GM12872 (cell line): ENCODE measurements around the gene CCDC90B.
A peak's percentile ranks its signal among the peaks of the same experiment; 100 is the strongest.

Experiments
- TF ChIP-seq, protein P1 (sequence below): IDR thresholded peaks from 3 replicates; pipeline ENCODE4 v1.5.1; 2011; ENCODE audit warnings: low read depth, mild to moderate bottlenecking, low read length, moderate library complexity; ENCODE audit not compliant: insufficient read depth

The CCDC90B gene

DNA sequence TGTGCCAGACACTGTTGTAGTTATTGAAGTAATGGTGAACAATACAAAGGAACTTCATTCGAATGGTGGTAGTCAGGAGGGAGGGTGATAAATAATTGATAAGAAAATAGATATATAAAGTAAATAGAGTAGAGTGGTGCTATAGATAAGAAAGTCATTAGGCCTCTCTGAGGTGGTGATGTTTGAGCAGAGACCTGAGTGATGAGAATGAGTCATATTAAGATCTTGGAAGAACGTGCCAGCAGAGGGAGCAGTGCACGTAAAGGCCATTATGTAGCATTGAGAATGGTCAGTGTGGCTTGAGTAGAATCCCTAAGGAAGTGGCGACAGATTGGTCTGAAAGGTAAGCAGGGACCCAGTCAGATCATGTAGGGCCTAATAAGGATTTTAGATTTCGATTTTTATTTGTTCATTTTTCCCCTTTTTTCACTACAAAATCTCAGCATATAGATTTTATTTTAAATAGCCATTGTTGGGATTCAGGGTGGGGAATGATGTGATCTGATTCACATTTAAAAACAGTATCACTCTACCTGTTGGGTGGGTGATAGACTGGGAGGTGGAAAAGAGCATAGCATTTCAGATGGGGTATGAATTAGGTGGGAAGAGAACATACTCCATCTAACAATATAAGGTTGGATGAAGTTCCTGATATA lies 44.7 kb downstream of the CCDC90B start:
- TF ChIP-seq, protein P1, sequence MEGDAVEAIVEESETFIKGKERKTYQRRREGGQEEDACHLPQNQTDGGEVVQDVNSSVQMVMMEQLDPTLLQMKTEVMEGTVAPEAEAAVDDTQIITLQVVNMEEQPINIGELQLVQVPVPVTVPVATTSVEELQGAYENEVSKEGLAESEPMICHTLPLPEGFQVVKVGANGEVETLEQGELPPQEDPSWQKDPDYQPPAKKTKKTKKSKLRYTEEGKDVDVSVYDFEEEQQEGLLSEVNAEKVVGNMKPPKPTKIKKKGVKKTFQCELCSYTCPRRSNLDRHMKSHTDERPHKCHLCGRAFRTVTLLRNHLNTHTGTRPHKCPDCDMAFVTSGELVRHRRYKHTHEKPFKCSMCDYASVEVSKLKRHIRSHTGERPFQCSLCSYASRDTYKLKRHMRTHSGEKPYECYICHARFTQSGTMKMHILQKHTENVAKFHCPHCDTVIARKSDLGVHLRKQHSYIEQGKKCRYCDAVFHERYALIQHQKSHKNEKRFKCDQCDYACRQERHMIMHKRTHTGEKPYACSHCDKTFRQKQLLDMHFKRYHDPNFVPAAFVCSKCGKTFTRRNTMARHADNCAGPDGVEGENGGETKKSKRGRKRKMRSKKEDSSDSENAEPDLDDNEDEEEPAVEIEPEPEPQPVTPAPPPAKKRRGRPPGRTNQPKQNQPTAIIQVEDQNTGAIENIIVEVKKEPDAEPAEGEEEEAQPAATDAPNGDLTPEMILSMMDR, result peak; percentile 60

DNA sequence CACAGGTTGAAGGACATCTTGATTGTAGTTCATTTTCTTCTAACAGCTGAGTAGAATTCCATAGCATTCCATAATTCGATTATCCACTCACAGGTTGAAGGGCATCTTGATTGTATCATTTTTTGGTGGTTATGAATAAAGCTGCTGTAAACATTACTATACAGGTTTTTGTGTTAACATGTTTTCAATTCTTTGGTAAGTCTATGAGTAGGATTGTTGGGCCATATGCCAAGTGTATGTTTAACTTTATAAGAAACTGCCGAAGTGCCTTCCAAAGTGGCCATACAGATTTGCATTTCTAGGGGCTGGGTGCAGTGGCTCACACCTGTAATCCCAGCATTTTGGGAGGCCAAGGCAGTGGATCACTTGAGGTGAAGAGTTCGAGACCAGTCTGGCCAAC lies 48.1 kb downstream of the CCDC90B start:
- TF ChIP-seq, protein P1, result no peak

DNA sequence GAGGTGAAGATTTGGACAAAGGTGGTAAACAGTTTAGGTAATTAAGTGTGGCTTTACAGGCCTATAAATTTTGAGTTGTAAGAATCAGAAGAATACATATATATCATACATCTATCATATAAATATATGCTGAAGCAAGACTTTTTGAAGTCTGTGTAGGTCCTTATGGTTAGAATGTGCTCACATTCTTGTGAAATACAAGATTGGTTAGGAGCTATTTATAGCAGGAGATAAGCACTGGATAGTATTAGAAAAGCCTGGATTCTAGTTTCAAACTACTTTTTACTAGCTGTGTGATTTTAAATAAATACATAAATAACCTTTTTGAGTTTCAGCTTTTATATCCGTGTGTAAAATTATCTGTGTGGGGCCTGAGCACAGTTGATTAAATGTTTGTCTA lies 50.3 kb downstream of the CCDC90B start:
- TF ChIP-seq, protein P1, result no peak

DNA sequence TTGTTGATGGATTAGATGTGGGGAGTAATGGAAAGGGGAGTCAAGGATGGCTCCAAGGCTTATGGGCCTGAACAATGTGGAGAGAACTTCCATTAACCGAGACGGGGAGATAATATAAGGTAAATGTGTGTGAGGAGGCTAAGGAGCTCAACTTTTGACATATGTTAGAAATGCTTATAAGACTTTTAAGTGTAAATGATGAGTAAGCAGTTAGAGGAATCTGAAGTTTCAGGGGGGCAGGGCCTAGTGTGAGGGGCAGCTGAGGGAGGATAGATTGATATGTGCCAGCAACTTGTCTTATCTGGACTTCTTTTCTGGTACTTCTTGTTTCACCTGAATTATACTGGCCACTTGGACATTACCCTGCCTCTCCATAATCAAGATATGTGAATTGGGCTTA lies 62.7 kb downstream of the CCDC90B start:
- TF ChIP-seq, protein P1, result no peak

DNA sequence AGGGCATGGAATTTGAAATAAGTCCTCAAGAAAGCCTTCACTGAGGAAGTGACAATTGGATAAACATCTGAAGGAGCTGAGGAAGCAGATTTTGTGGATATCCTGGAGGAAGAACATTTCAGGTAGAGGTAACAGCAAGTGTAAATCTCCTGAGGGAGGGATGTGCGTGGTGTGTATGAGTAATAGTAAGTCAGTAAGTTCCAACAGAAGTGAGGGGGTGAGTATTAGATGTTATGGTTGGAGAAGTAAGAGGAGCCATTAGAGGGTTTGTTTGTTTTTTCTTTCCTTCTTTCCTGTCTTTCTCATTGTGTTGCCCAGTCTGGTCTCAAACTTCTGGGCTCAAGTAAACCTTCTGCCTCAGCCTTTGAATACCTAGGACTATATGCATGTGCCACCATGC lies 63.7 kb downstream of the CCDC90B start:
- TF ChIP-seq, protein P1, result no peak

DNA sequence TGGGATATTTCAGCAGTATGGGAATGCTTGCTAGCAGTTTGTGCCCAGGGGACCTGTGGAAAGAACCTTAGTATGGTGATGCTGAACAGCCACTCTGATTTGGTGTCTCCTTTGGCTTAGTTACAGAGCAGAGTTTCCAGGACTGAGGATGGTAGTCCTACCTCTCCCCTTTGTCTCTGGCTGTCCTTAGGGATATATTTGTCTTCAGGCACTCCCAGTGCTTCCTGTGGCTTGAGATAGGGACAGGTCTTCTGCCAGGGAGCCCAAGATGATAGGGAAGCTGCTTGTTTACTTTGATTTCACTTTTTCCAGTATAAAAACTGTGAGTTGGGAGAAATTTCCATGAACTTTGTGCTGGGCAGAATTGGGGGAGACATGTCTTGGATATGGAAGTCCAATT lies 64.5 kb downstream of the CCDC90B start:
- TF ChIP-seq, protein P1, result no peak

DNA sequence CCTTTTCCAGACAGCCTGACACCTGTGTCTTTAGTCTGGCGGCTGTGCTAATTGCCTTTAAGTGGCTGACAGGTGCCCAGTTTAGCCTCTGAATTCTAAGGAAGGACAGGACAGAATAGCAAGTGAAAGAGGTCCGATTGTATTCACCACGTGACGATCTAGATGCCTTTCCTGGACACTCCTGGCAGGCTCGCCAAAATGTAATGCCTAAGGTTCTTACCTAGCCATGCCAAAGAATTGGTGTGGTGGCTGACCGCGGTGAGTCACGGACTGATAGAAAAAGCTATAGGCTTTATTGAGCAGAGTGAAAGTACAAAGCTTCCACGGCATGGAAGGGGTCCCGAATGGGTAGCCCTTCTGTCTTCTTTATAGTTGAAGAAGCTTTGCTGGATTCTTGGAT lies 65.9 kb downstream of the CCDC90B start:
- TF ChIP-seq, protein P1, result no peak
